H9 (cell line): ENCODE results near the gene MMS19. TPM values are rescaled to one million over a fixed set of nuclear protein-coding genes. Genes with fewer than 3 reads are reported as not detected.

Experiments
- DNase-seq: peaks from one replicate; pipeline ENCODE4 v3.0.0-alpha.2; 2017
- H2AFZ ChIP-seq: one replicate; pipeline ENCODE4 v1.6.1; 2013; ENCODE audit warnings: mild to moderate bottlenecking, low read length, control low read depth, moderate library complexity
- H2AK5ac ChIP-seq: 2 replicates; pipeline ENCODE4 v1.6.1; 2013; ENCODE audit warnings: low read length, control low read depth, mixed read lengths; ENCODE audit not compliant: insufficient read length
- H2BK120ac ChIP-seq: one replicate; pipeline ENCODE4 v1.6.1; 2013; ENCODE audit warnings: low read depth, mild to moderate bottlenecking, low read length, control low read depth, inconsistent platforms; ENCODE audit not compliant: poor library complexity, severe bottlenecking
- H2BK12ac ChIP-seq: 2 replicates; pipeline ENCODE4 v1.6.1; 2013; ENCODE audit warnings: low read length, control low read depth, mixed read lengths, low read depth; ENCODE audit not compliant: insufficient read length
- H2BK15ac ChIP-seq: 2 replicates; pipeline ENCODE4 v1.6.1; 2013; ENCODE audit warnings: low read depth, low read length, control low read depth
- H2BK20ac ChIP-seq: one replicate; pipeline ENCODE4 v1.6.1; 2013; ENCODE audit warnings: low read depth, mild to moderate bottlenecking, low read length, control low read depth, inconsistent platforms; ENCODE audit not compliant: poor library complexity, severe bottlenecking
- H2BK5ac ChIP-seq: 2 replicates; pipeline ENCODE4 v1.6.1; 2013; ENCODE audit warnings: low read length, control low read depth, mixed read lengths; ENCODE audit not compliant: insufficient read length
- H3K14ac ChIP-seq: 2 replicates; pipeline ENCODE4 v1.6.1; 2013; ENCODE audit warnings: low read length, control low read depth; ENCODE audit not compliant: insufficient read depth
- H3K18ac ChIP-seq: 2 replicates; pipeline ENCODE4 v1.6.1; 2013; ENCODE audit warnings: low read depth, mild to moderate bottlenecking, mixed read lengths, low read length, control low read depth; ENCODE audit not compliant: insufficient read length
- H3K23ac ChIP-seq: 2 replicates; pipeline ENCODE4 v1.6.1; 2013; ENCODE audit warnings: low read length, control low read depth, mixed read lengths, low read depth; ENCODE audit not compliant: insufficient read length
- H3K23me2 ChIP-seq: 2 replicates; pipeline ENCODE4 v1.6.1; 2013; ENCODE audit warnings: low read depth, mild to moderate bottlenecking, mixed read lengths, low read length, control low read depth; ENCODE audit not compliant: insufficient read length, poor library complexity, severe bottlenecking
- H3K27ac ChIP-seq: 2 replicates; pipeline ENCODE4 v1.5.1; 2013; ENCODE audit warnings: low read length, control low read depth, mixed read lengths, low read depth; ENCODE audit not compliant: insufficient read length
- H3K27me3 ChIP-seq: 2 replicates; pipeline ENCODE4 v1.6.1; 2013; ENCODE audit warnings: low read length, control low read depth, inconsistent platforms; ENCODE audit not compliant: insufficient read depth
- H3K4ac ChIP-seq: 2 replicates; pipeline ENCODE4 v1.6.1; 2013; ENCODE audit warnings: low read depth, mild to moderate bottlenecking, control low read depth, inconsistent platforms, low read length, moderate library complexity
- H3K4me1 ChIP-seq: 2 replicates; pipeline ENCODE4 v1.6.1; 2013; ENCODE audit warnings: low read length, control low read depth, inconsistent platforms; ENCODE audit not compliant: insufficient read depth
- H3K4me2 ChIP-seq: 2 replicates; pipeline ENCODE4 v1.6.1; 2013; ENCODE audit warnings: low read length, control low read depth, mixed read lengths; ENCODE audit not compliant: insufficient read length, insufficient read depth
- H3K56ac ChIP-seq: 2 replicates; pipeline ENCODE4 v1.6.1; 2013; ENCODE audit warnings: low read depth, mild to moderate bottlenecking, mixed read lengths, low read length, control low read depth; ENCODE audit not compliant: insufficient read length
- H3K79me1 ChIP-seq: 2 replicates; pipeline ENCODE4 v1.6.1; 2013; ENCODE audit warnings: low read depth, mild to moderate bottlenecking, moderate library complexity, low read length, control low read depth, inconsistent platforms; ENCODE audit not compliant: insufficient read depth, poor library complexity, severe bottlenecking
- H3K79me2 ChIP-seq: 2 replicates; pipeline ENCODE4 v1.6.1; 2013; ENCODE audit warnings: low read length, control low read depth, inconsistent platforms; ENCODE audit not compliant: insufficient read depth
- H3K9ac ChIP-seq: 2 replicates; pipeline ENCODE4 v1.6.1; 2013; ENCODE audit warnings: low read length, control low read depth, mixed read lengths; ENCODE audit not compliant: insufficient read length; ENCODE audit errors: extremely low read depth
- H3K9me3 ChIP-seq: one replicate; pipeline ENCODE4 v1.6.1; 2013; ENCODE audit warnings: low read depth, low read length, inconsistent platforms; ENCODE audit not compliant: control insufficient read depth
- H3T11ph ChIP-seq: one replicate; pipeline ENCODE4 v1.6.1; 2013; ENCODE audit warnings: mild to moderate bottlenecking, low read length, control low read depth, inconsistent platforms
- H4K20me1 ChIP-seq: one replicate; pipeline ENCODE4 v1.6.1; 2013; ENCODE audit not compliant: control insufficient read depth, insufficient read length, insufficient read depth
- H4K5ac ChIP-seq: 2 replicates; pipeline ENCODE4 v1.6.1; 2013; ENCODE audit warnings: low read depth, mild to moderate bottlenecking, mixed read lengths, low read length, control low read depth; ENCODE audit not compliant: insufficient read length
- H4K8ac ChIP-seq: replicated peaks from 2 replicates; pipeline ENCODE4 v1.6.1; 2013; ENCODE audit warnings: low read length, control low read depth, mixed read lengths, low read depth; ENCODE audit not compliant: insufficient read length
- H4K91ac ChIP-seq: 2 replicates; pipeline ENCODE4 v1.6.1; 2013; ENCODE audit warnings: low read depth, mild to moderate bottlenecking, moderate library complexity, mixed read lengths, low read length, control low read depth; ENCODE audit not compliant: insufficient read length
- H3K27ac Mint-ChIP-seq, 3 experiments: 2 replicates in 2 of 3; 3 replicates in 1 of 3; pipeline ENCODE4 v1.8.0; 2020 to 2021; ENCODE audit warnings: mixed read lengths in 3 of 3, mild to moderate bottlenecking in 1 of 3, moderate library complexity in 1 of 3
- H3K27me3 Mint-ChIP-seq: 2 replicates; pipeline ENCODE4 v1.8.0; 2021; ENCODE audit warnings: low read depth, mild to moderate bottlenecking, moderate library complexity, mixed read lengths
- H3K36me3 Mint-ChIP-seq, 3 experiments: 2 replicates in 2 of 3; 3 replicates in 1 of 3; pipeline ENCODE4 v1.8.0; 2020 to 2021; ENCODE audit warnings: low read depth in 3 of 3, mixed read lengths in 3 of 3; ENCODE audit not compliant: insufficient read depth in 1 of 3
- H3K4me1 Mint-ChIP-seq, 2 experiments: 2 replicates each; pipeline ENCODE4 v1.8.0; 2020; ENCODE audit warnings: mixed read lengths in 2 of 2
- H3K4me3 Mint-ChIP-seq, 2 experiments: 2 replicates in 1 of 2; 3 replicates in 1 of 2; pipeline ENCODE4 v1.8.0; 2020 to 2021; ENCODE audit warnings: mild to moderate bottlenecking in 2 of 2, mixed read lengths in 2 of 2, moderate library complexity in 1 of 2
- H3K9me3 Mint-ChIP-seq, 2 experiments: 2 replicates in 1 of 2; 3 replicates in 1 of 2; pipeline ENCODE4 v1.8.0; 2020; ENCODE audit warnings: mild to moderate bottlenecking in 2 of 2, mixed read lengths in 2 of 2, moderate library complexity in 1 of 2
- WGBS: extraction: QIAGEN DNeasy Blood & Tissue Kit; methylation state at CpG from one replicate; pipeline ENCODE4 v1.1.7; 2013; ENCODE audit warnings: missing lambda C conversion rate, low lambda C conversion rate, mixed read lengths; ENCODE audit not compliant: insufficient read length; ENCODE audit errors: extremely low coverage; 5-methylcytosine and 5-hydroxymethylcytosine counted together
- total RNA-seq: library from RNA; stranded (reverse); gene quantifications from 2 replicates; pipeline ENCODE4 v1.2.1, GENCODE V29; 2021
- TF ChIP-seq, protein P1 (sequence below): fragments of 200-600 bp; sonication (generic); conservative IDR thresholded peaks from 3 replicates; pipeline ENCODE4 v1.8.0; 2021; ENCODE audit warnings: antibody characterized with exemption, mild to moderate bottlenecking

The MMS19 gene
- total RNA-seq, 1 experiment from 2014 or later = 102 TPM

DNA sequence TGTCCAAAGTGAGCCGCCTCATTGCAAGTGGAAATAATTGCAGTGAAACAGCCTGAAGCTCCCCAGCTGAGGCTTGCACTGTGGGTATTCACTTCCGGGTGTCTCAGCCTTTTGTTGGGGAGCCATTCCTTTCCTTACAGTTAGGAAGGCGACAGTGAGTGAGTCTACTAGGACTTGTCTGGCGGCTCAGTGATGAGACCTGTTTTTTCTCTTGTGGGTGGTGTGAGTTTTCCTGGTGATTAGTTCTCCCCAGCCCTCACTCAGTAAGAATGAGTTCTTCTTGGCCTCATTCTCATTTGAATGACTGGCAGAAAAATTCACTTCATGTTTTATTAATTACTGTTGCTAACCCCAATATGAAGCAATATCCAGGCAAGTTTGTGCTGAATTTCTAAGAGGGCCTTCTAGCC, 69.6 kb downstream of the MMS19 start:
- Histone ChIP-seq H4K91ac (no peak overlapping the region), H3K18ac (no peak overlapping the region), H3K23ac (no peak overlapping the region), H2AK5ac (no peak overlapping the region), H3K27ac (peak overlapping the region; percentile 74), H3K79me2 (peaks cover 19% of the 10 kb centered on the region; the same call in 1 of the 2 replicates), H3T11ph (no peak overlapping the region), H3K27me3 (no peaks in the 10 kb centered on the region), H3K23me2 (peaks cover 9% of the 10 kb centered on the region), H4K8ac (no peak overlapping the region), H4K20me1 (no peaks in the 10 kb centered on the region), H3K14ac (no peak overlapping the region), H2BK120ac (no peak overlapping the region), H3K4me1 (no peaks in the 10 kb centered on the region), H3K79me1 (no peaks in the 10 kb centered on the region), H4K5ac (no peak overlapping the region), H2BK12ac (no peak overlapping the region), H2BK15ac (no peak overlapping the region), H3K4me2 (peak overlapping the region; percentile 83), H3K4ac (no peak overlapping the region), H2BK20ac (no peak overlapping the region), H2AFZ (no peak overlapping the region), H3K9ac (no peak overlapping the region), H2BK5ac (peak overlapping the region; percentile 94), H3K9me3 (no peaks in the 10 kb centered on the region), H3K56ac (no peak overlapping the region)
- no peak for DNase-seq
- Mint-ChIP-seq H3K4me1 (peaks cover 17 to 19% of the 10 kb centered on the region in 2 experiments), H3K27me3 (0 out of 2 replicates have a peak, but pooled peaks cover 1% of the 10 kb centered on the region), H3K9me3 (peaks cover 0 to 2% of the 10 kb centered on the region in 2 experiments; a peak in 1 of 5 replicates), H3K36me3 (peaks cover 44 to 60% (median 45%) of the 10 kb centered on the region in 3 experiments), H3K27ac (peak overlapping the region; percentile 80 to 97 (median 96); a peak in 6 of 7 replicates), H3K4me3 (peak overlapping the region; percentile 85 to 90)
- no CpG with 5 or more reads among the region's 4 CpGs for WGBS
- TF ChIP-seq, protein P1, sequence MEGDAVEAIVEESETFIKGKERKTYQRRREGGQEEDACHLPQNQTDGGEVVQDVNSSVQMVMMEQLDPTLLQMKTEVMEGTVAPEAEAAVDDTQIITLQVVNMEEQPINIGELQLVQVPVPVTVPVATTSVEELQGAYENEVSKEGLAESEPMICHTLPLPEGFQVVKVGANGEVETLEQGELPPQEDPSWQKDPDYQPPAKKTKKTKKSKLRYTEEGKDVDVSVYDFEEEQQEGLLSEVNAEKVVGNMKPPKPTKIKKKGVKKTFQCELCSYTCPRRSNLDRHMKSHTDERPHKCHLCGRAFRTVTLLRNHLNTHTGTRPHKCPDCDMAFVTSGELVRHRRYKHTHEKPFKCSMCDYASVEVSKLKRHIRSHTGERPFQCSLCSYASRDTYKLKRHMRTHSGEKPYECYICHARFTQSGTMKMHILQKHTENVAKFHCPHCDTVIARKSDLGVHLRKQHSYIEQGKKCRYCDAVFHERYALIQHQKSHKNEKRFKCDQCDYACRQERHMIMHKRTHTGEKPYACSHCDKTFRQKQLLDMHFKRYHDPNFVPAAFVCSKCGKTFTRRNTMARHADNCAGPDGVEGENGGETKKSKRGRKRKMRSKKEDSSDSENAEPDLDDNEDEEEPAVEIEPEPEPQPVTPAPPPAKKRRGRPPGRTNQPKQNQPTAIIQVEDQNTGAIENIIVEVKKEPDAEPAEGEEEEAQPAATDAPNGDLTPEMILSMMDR = no peak
